Large intestine (tissue), 3 donors: ENCODE results near the gene PEX3. TPM values are rescaled to one million over a fixed set of nuclear protein-coding genes. Genes with fewer than 3 reads are reported as not detected.
A peak's percentile ranks its signal among the peaks of the same experiment; 100 is the strongest.

ENCODE experiments used
- DNase-seq, 2 donors: peaks; one replicate each; pipeline versions ENCODE4 v3.0.0 to v3.0.0-alpha.2; 2013
- H3K27ac ChIP-seq: one replicate; pipeline ENCODE4 v1.5.1; 2013; ENCODE audit warnings: low read length
- H3K27me3 ChIP-seq: 2 replicates; pipeline ENCODE4 v1.6.1; 2013; ENCODE audit warnings: low read length; ENCODE audit not compliant: control insufficient read depth, insufficient read depth
- H3K36me3 ChIP-seq: 2 replicates; pipeline ENCODE4 v1.6.1; 2013; ENCODE audit warnings: low read length; ENCODE audit not compliant: control insufficient read depth, insufficient read depth
- H3K4me1 ChIP-seq: one replicate; pipeline ENCODE4 v1.6.1; 2013; ENCODE audit warnings: low read length; ENCODE audit not compliant: control insufficient read depth, insufficient read depth
- H3K4me3 ChIP-seq: one replicate; pipeline ENCODE4 v1.5.1; 2013; ENCODE audit warnings: low read length
- H3K9me3 ChIP-seq: one replicate; pipeline ENCODE4 v1.6.1; 2013; ENCODE audit warnings: mild to moderate bottlenecking, low read depth, low read length, moderate library complexity; ENCODE audit not compliant: control insufficient read depth
- WGBS: methylation state at CpG from one replicate; pipeline ENCODE4 v1.1.5; 2013; ENCODE audit warnings: low lambda C conversion rate; ENCODE audit not compliant: insufficient coverage; 5-methylcytosine and 5-hydroxymethylcytosine counted together
- polyA plus RNA-seq: library from polyadenylated mRNA; unstranded; fragments of 120-200 nt; gene quantifications from one replicate; pipeline ENCODE4 v1.2.1, GENCODE V29; 2013

The PEX3 gene
- polyA plus RNA-seq, 1 donor = 20.2 TPM

DNA sequence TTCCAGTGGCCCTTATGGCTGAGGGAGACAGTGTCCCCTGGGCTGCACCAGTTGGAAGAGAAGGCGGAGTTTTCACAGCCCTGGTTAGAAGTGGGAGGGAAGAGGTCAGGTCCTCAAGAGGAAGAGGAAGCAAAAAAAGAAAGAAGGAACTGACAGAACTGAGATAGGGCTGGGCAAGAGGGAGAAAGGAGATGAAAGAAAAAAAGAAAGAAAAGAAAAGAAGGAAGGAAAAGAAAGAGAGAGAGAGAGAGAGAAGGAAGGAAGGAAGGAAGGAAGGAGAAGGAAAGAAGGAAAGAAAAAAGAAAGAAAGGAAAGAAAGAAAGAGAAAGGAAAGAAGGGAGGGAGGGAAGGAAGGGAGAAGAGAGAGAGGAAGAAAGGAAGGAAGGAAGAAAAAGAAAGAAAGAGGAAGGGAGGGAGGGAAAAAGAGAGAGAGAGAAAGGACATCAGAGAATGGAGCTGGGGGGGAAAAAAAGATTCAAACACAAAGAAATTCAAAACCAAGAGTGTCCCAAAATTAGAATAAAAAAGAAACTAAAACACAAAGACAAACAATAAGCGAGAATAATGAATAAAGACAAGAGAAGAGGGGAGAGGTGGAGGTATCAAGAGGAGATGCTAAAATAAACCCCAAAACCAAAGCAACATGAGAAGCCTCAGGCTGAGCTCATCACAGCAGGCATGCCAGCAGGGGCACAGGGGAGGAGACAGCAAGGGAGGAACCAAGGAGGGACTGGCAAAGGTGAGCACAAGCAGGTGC lies 66.3 kb downstream of the PEX3 start:
- DNase-seq = peak in 1 of 2 donors; percentile 11
- Histone ChIP-seq H3K36me3 (no peaks in the 10 kb centered on the region), H3K4me1 (peaks cover 3% of the 10 kb centered on the region), H3K9me3 (no peaks in the 10 kb centered on the region), H3K27ac (no peak overlapping the region), H3K27me3 (no peaks in the 10 kb centered on the region), H3K4me3 (no peak overlapping the region)
- 84% methylated on average over 2 of the region's 2 CpGs for WGBS

DNA sequence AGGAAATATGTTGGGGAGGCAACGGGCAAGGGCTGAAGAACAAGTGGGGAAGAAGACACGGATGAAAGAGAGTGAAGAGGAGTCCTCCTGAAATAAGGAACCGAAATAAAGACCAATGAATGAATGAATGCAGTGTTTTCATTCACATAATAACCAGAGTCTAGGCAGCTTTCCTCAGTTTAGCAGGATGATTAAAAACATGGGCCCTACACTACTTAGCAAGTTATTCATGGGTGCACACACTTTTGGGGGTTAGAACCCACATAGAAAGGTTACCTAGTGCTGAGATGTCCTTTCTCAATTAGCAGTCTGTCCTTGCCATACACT lies 66.8 kb downstream of the PEX3 start:
- 50% methylated on average over 3 of the region's 3 CpGs for WGBS
- H3K27ac ChIP-seq = no peak overlapping the region
- H3K4me1 ChIP-seq = no peaks in the 10 kb centered on the region
- no peaks in the 10 kb centered on the region for H3K27me3 ChIP-seq
- DNase-seq = no peak
- no peaks in the 10 kb centered on the region for H3K9me3 ChIP-seq
- no peak overlapping the region for H3K4me3 ChIP-seq
- H3K36me3 ChIP-seq = no peaks in the 10 kb centered on the region

DNA sequence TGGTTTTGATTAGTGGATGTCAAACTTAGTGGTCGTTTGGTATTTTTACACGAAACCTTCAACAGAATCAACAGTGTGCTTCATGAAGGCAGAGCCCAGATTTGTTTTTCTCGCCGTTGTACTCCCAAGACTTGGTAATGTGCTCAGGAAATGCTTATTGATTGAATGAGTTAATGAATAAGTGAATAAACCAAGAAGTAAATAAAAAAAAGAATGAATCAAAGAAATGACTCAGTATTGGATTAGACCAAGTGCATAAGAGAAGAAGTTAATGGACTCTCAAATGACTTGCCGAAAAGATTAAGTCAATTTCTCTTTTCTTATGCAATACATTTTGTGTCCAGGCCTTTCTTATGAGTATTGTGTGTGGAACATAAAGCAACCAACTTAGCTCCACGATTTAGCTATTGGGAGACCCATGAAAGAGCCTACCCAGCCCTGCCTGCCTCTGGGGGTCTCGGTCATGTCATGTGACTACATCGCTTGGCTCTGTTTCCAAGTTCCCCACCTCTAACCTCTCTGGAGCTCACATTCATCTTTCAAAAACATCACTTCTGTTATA lies 71.5 kb downstream of the PEX3 start:
- Histone ChIP-seq H3K4me1 (no peaks in the 10 kb centered on the region), H3K4me3 (no peak overlapping the region), H3K27ac (no peak overlapping the region), H3K36me3 (no peaks in the 10 kb centered on the region), H3K9me3 (no peaks in the 10 kb centered on the region), H3K27me3 (no peaks in the 10 kb centered on the region)
- no peak for DNase-seq
- WGBS = 89% methylated on average over 3 of the region's 8 CpGs

GRCh38 chr6:143525356-143525755 lies 74.8 kb downstream of the PEX3 start:
- DNase-seq = no peak
- no peaks in the 10 kb centered on the region for H3K27me3 ChIP-seq
- no peak overlapping the region for H3K27ac ChIP-seq
- peaks cover 7% of the 10 kb centered on the region for H3K4me1 ChIP-seq
- no peak overlapping the region for H3K4me3 ChIP-seq
- WGBS = no CpG with 5 or more reads among the region's 1 CpG
- no peaks in the 10 kb centered on the region for H3K36me3 ChIP-seq
- no peaks in the 10 kb centered on the region for H3K9me3 ChIP-seq

GRCh38 chr6:143527677-143528076 lies 77.1 kb downstream of the PEX3 start:
- Histone ChIP-seq H3K27me3 (no peaks in the 10 kb centered on the region), H3K4me1 (peaks cover 19% of the 10 kb centered on the region), H3K36me3 (no peaks in the 10 kb centered on the region), H3K4me3 (no peak overlapping the region), H3K9me3 (no peaks in the 10 kb centered on the region), H3K27ac (no peak overlapping the region)
- no CpG with 5 or more reads among the region's 1 CpG for WGBS
- DNase-seq = no peak

DNA sequence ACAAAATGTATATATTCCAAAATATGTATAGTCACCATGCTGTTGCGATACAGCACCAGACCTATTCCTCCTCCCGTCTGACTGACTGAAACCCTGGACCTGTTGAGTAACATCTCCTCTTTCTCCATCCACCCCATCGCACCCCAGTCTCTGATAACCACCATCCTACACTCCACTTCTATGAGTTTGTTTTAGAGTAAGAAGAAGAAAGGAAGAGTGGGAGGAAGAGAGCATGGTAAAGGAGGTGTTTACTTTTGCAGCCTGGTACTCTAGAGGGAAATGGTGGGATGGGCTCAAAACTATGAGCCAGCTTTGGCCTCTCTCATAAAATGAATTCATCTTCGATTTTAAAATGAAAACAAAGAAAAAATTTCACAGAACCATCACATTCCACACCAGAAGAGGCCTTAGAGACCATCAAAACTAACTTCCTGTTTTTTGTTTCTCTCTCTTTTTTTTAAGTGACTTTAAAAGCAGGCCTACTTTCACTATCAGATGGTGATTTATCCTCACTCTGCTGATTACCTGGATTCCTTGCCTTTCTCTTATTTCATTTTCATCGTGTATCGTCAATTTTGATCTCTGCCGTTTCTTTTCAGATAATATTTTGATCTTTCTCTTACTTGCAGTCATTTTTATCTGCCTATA lies 77.7 kb downstream of the PEX3 start:
- H3K4me1 ChIP-seq = peaks cover 25% of the 10 kb centered on the region

GRCh38 chr6:143529095-143529494 lies 78.5 kb downstream of the PEX3 start:
- DNase-seq = peak in 1 of 2 donors; percentile 55
- no peaks in the 10 kb centered on the region for H3K36me3 ChIP-seq
- no peaks in the 10 kb centered on the region for H3K27me3 ChIP-seq
- H3K27ac ChIP-seq = no peak overlapping the region
- H3K4me1 ChIP-seq = peaks cover 28% of the 10 kb centered on the region
- no peaks in the 10 kb centered on the region for H3K9me3 ChIP-seq
- no peak overlapping the region for H3K4me3 ChIP-seq
- 83% methylated on average over 1 of the region's 2 CpGs for WGBS

More for the DNA sequence above, 77.7 kb downstream of the PEX3 start:
- H3K4me3 ChIP-seq = no peak overlapping the region
- H3K27ac ChIP-seq = no peak overlapping the region
- H3K9me3 ChIP-seq = no peaks in the 10 kb centered on the region
- no peaks in the 10 kb centered on the region for H3K36me3 ChIP-seq
- WGBS = 67% methylated on average over 1 of the region's 7 CpGs
- DNase-seq = no peak
- H3K27me3 ChIP-seq = no peaks in the 10 kb centered on the region

- no peak overlapping the region for H3K4me3 ChIP-seq
- no peaks in the 10 kb centered on the region for H3K27me3 ChIP-seq
- WGBS = 80% methylated on average over 4 of the region's 5 CpGs
- peaks cover 36% of the 10 kb centered on the region for H3K4me1 ChIP-seq
- H3K9me3 ChIP-seq = no peaks in the 10 kb centered on the region
- peak overlapping the region; percentile 96 for H3K27ac ChIP-seq
- DNase-seq = peak; percentile 52 to 73
- no peaks in the 10 kb centered on the region for H3K36me3 ChIP-seq
Measured at GRCh38 chr6:143531720-143532499, 81.3 kb downstream of the PEX3 start.

- Histone ChIP-seq H3K4me1 (peaks cover 46% of the 10 kb centered on the region), H3K4me3 (no peak overlapping the region), H3K27ac (peak overlapping the region; percentile 96), H3K36me3 (no peaks in the 10 kb centered on the region), H3K9me3 (no peaks in the 10 kb centered on the region), H3K27me3 (no peaks in the 10 kb centered on the region)
- peak in 1 of 2 donors; percentile 68 for DNase-seq
- 40% methylated on average over 1 of the region's 5 CpGs for WGBS
Measured at GRCh38 chr6:143535189-143535614, 84.6 kb downstream of the PEX3 start.

DNA sequence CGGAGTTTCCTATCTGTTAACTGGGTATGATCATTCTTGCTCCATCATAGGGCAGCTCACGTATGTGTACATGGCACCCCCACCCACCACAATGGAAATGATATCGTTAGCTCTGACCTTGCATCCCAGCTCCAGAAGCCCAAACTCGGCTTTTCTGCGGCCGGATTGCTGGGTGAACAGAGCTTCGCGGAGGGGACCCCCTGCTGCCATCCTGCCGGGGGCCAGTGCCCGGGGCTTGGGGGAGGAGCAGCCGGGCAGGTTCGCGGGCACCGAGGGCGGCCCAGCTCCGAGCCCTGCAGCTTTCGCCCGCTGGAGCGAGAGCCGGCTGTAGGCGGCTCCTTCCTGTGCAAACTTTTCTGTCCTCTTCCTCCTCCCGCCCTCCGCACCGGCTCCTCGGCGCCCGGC lies 85.9 kb downstream of the PEX3 start:
- no CpG with 5 or more reads among the region's 27 CpGs for WGBS
- no peaks in the 10 kb centered on the region for H3K36me3 ChIP-seq
- H3K27ac ChIP-seq = peak overlapping the region; percentile 96
- H3K4me1 ChIP-seq = peaks cover 53% of the 10 kb centered on the region
- H3K4me3 ChIP-seq = peak overlapping the region; percentile 62
- no peaks in the 10 kb centered on the region for H3K27me3 ChIP-seq
- peak in 1 of 2 donors; percentile 69 for DNase-seq
- H3K9me3 ChIP-seq = no peaks in the 10 kb centered on the region
